HFF-Myc (cell line): ENCODE results near the gene HEXD.
A peak's percentile ranks its signal among the peaks of the same experiment; 100 is the strongest.

Experiments used
- DNase-seq: peaks from one replicate; pipeline ENCODE4 v3.0.0-alpha.2; 2011; ENCODE audit warnings: low read depth; ENCODE audit errors: extremely low read depth
- H3K4me3 ChIP-seq: replicated peaks from 2 replicates; pipeline ENCODE4 v1.5.1; 2011; ENCODE audit warnings: low read depth, mild to moderate bottlenecking, control low read depth, low read length
- TF ChIP-seq, protein P1 (sequence below): IDR thresholded peaks from 2 replicates; pipeline ENCODE4 v1.5.1; 2012; ENCODE audit warnings: mild to moderate bottlenecking, low read depth, low read length, control low read depth; ENCODE audit errors: missing control alignments

HEXD gene

GRCh38 chr17:82392941-82393340 lies 25.2 kb upstream of the HEXD start:
- TF ChIP-seq, protein P1, sequence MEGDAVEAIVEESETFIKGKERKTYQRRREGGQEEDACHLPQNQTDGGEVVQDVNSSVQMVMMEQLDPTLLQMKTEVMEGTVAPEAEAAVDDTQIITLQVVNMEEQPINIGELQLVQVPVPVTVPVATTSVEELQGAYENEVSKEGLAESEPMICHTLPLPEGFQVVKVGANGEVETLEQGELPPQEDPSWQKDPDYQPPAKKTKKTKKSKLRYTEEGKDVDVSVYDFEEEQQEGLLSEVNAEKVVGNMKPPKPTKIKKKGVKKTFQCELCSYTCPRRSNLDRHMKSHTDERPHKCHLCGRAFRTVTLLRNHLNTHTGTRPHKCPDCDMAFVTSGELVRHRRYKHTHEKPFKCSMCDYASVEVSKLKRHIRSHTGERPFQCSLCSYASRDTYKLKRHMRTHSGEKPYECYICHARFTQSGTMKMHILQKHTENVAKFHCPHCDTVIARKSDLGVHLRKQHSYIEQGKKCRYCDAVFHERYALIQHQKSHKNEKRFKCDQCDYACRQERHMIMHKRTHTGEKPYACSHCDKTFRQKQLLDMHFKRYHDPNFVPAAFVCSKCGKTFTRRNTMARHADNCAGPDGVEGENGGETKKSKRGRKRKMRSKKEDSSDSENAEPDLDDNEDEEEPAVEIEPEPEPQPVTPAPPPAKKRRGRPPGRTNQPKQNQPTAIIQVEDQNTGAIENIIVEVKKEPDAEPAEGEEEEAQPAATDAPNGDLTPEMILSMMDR = no peak
- no peak for DNase-seq
- no peak overlapping the region for H3K4me3 ChIP-seq

- DNase-seq = no peak
- TF ChIP-seq, protein P1 = no peak
- H3K4me3 ChIP-seq = no peak overlapping the region
Measured at GRCh38 chr17:82394278-82394677, 23.9 kb upstream of the HEXD start.

DNA sequence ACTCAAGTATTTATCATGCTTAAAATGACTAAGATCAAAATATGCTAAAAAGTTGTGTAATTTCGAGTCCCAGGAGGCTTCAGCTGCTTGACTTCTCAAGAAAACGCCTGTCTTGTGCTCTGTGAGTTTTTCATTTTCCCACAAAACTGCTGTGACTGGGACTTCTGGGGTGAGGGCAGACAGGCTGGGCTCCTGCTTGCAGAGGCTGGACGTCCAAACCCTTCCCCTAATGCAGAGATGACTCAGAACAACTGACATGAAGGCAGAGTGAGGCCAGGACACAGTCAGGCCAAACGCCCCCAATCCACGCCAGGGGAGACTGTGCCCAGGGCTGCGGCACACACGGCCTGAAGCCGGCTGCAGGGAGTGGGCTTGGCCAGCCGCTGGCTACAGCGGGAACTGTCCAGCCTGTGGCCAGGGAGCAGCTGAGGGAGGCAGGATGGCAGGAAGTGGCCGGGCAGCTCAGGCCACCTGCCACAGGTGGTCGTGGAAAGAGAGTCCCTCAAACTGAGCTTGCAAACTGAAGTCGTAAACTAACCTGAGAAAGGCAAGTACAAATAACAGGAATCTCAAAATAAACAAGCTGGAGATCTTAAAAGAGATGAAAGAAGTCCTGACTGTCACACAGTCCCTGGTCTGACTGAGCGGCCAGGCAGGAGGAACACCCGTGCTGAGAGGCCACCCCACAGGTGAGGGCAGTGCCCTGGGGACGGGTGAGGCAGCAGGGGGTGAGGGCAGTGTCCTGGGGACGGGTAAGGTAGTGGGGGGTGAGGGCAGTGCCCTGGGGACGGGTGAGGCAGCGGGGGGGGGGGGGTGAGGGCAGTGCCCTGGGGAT lies 21.3 kb upstream of the HEXD start:
- no peak overlapping the region for H3K4me3 ChIP-seq
- TF ChIP-seq, protein P1 = no peak
- DNase-seq = no peak

GRCh38 chr17:82397449-82398335 lies 20.5 kb upstream of the HEXD start:
- no peak overlapping the region for H3K4me3 ChIP-seq
- DNase-seq = no peak
- TF ChIP-seq, protein P1 = no peak

DNA sequence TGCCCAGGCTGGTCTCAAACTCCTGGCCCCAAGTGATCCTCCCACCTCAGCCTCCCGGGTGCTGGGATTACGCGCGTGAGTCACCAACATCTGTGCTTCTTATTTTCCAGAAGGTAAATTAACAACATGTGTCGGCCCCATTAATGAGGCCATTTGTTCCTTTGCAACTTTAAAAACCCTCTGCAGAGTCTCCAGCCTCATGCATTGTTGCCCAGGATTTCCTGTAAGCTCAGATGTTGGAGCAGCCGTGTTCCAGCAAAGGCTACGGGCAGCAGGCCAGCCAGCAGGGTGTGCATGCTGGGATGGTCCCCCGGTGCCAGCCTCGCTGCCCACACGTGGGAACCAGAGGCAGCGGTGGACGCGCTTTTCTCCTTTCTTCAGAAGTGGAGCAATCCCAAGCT lies 19.1 kb upstream of the HEXD start:
- peak; percentile 97 for DNase-seq
- TF ChIP-seq, protein P1 = no peak
- H3K4me3 ChIP-seq = 0 out of 2 replicates have a peak overlapping the region, but pooled peaks have one; percentile 1

GRCh38 chr17:82399601-82400101 lies 18.5 kb upstream of the HEXD start:
- H3K4me3 ChIP-seq = 0 out of 2 replicates have a peak overlapping the region, but pooled peaks have one; percentile 1
- no peak for DNase-seq
- TF ChIP-seq, protein P1 = no peak
